ENCODE measurements around the gene CGRRF1.

Gene CGRRF1

GRCh38 chr14:54509546-54510501 is at the start of gene CGRRF1:
Gene CGRRF1 (plus strand): TSS chr14:54509906. CDS start chr14:54509960, 54 bp downstream.
- DNase-seq (ENCODE audit: low spot score): peak; percentile 98

- no peak for DNase-seq (ENCODE audit: low spot score)
Measured at GRCh38 chr14:54462048-54462447, 47.7 kb upstream of the CGRRF1 start.

GRCh38 chr14:54465654-54466053 is 44.1 kb upstream of the CGRRF1 start:
- DNase-seq (ENCODE audit: low spot score): no peak

GRCh38 chr14:54467280-54467679 is 42.4 kb upstream of the CGRRF1 start:
- DNase-seq (ENCODE audit: low spot score): no peak

GRCh38 chr14:54470701-54471100 is 39.0 kb upstream of the CGRRF1 start:
- no peak for DNase-seq (ENCODE audit: low spot score)

- no peak for DNase-seq (ENCODE audit: low spot score)
Measured at GRCh38 chr14:54471641-54472040, 38.1 kb upstream of the CGRRF1 start.

GRCh38 chr14:54472315-54472714 is 37.4 kb upstream of the CGRRF1 start:
- no peak for DNase-seq (ENCODE audit: low spot score)

GRCh38 chr14:54474232-54474793 is 35.4 kb upstream of the CGRRF1 start:
- DNase-seq (ENCODE audit: low spot score): no peak

- no peak for DNase-seq (ENCODE audit: low spot score)
Measured at GRCh38 chr14:54475187-54475899, 34.4 kb upstream of the CGRRF1 start.

GRCh38 chr14:54475911-54476310 is 33.8 kb upstream of the CGRRF1 start:
- no peak for DNase-seq (ENCODE audit: low spot score)

GRCh38 chr14:54478636-54479215 is 31.0 kb upstream of the CGRRF1 start:
- no peak for DNase-seq (ENCODE audit: low spot score)

GRCh38 chr14:54480830-54481562 is 28.7 kb upstream of the CGRRF1 start:
- no peak for DNase-seq (ENCODE audit: low spot score)

- no peak for DNase-seq (ENCODE audit: low spot score)
Measured at GRCh38 chr14:54481695-54482094, 28.0 kb upstream of the CGRRF1 start.

GRCh38 chr14:54483073-54483745 is 26.5 kb upstream of the CGRRF1 start:
- DNase-seq (ENCODE audit: low spot score): no peak

GRCh38 chr14:54483846-54484245 is 25.9 kb upstream of the CGRRF1 start:
- DNase-seq (ENCODE audit: low spot score): no peak

- DNase-seq (ENCODE audit: low spot score): no peak
Measured at GRCh38 chr14:54486685-54487084, 23.0 kb upstream of the CGRRF1 start.

- peak; percentile 65 for DNase-seq (ENCODE audit: low spot score)
Measured at GRCh38 chr14:54487771-54488170, 21.9 kb upstream of the CGRRF1 start.

GRCh38 chr14:54488318-54488645 is 21.4 kb upstream of the CGRRF1 start:
- no peak for DNase-seq (ENCODE audit: low spot score)

GRCh38 chr14:54488646-54489317 is 20.9 kb upstream of the CGRRF1 start, which contains the start of gene GMFB:
Gene GMFB (minus strand): TSS chr14:54488980. CDS start chr14:54488927, 53 bp downstream.
- DNase-seq (ENCODE audit: low spot score): peak; percentile 95

- no peak for DNase-seq (ENCODE audit: low spot score)
Measured at GRCh38 chr14:54489318-54489683, 20.4 kb upstream of the CGRRF1 start.
